GM23338 (cell line): ENCODE data around the gene VWCE. TPM values are rescaled to one million over a fixed set of nuclear protein-coding genes. Genes with fewer than 3 reads are reported as not detected.

Source experiments
- ATAC-seq: fragments of 200-7000 bp; cut with Tn5 transposase; 3 replicates; pipeline ENCODE4 v1.9.1; 2020
- DNase-seq: peaks from one replicate; pipeline ENCODE4 v3.0.0-alpha.2; 2015; ENCODE audit warnings: low spot score
- H2AFZ ChIP-seq: fragments of 200-600 bp; sonication (generic); 2 replicates; pipeline ENCODE4 v1.8.0; 2016; ENCODE audit warnings: antibody characterized with exemption, mild to moderate bottlenecking, moderate library complexity
- H3F3A ChIP-seq: fragments of 200-600 bp; sonication (generic); replicated peaks from 2 replicates; pipeline ENCODE4 v1.8.0; 2017; ENCODE audit warnings: antibody characterized with exemption, mixed run types, low read depth
- H3K27ac ChIP-seq: fragments of 200-600 bp; sonication (generic); 2 replicates; pipeline ENCODE4 v1.6.1; 2016; ENCODE audit warnings: low read depth
- H3K27me3 ChIP-seq: fragments of 200-600 bp; sonication (generic); 2 replicates; pipeline ENCODE4 v1.8.0; 2016; ENCODE audit warnings: mild to moderate bottlenecking, mixed run types, moderate library complexity; ENCODE audit not compliant: insufficient read depth
- H3K36me3 ChIP-seq: fragments of 200-600 bp; sonication (generic); 2 replicates; pipeline ENCODE4 v1.8.0; 2016; ENCODE audit warnings: mild to moderate bottlenecking; ENCODE audit not compliant: insufficient read depth
- H3K4me1 ChIP-seq: fragments of 200-600 bp; sonication (generic); 2 replicates; pipeline ENCODE4 v1.8.0; 2016; ENCODE audit warnings: mild to moderate bottlenecking, moderate library complexity; ENCODE audit not compliant: insufficient read depth
- H3K4me2 ChIP-seq: fragments of 200-600 bp; sonication (generic); 2 replicates; pipeline ENCODE4 v1.7.1; 2017; ENCODE audit warnings: mixed run types
- H3K4me3 ChIP-seq: fragments of 200-600 bp; sonication (generic); 2 replicates; pipeline ENCODE4 v1.6.1; 2016; ENCODE audit warnings: mixed run types
- H3K79me2 ChIP-seq: fragments of 200-600 bp; sonication (generic); replicated peaks from 2 replicates; pipeline ENCODE4 v1.8.0; 2017; ENCODE audit warnings: mild to moderate bottlenecking; ENCODE audit not compliant: insufficient read depth
- H3K9me2 ChIP-seq: fragments of 200-600 bp; sonication (generic); 2 replicates; pipeline ENCODE4 v1.8.0; 2017; ENCODE audit not compliant: insufficient read depth
- H4K20me1 ChIP-seq: fragments of 200-600 bp; sonication (generic); replicated peaks from 2 replicates; pipeline ENCODE4 v1.8.0; 2017; ENCODE audit warnings: mild to moderate bottlenecking; ENCODE audit not compliant: insufficient read depth
- H3K27ac Mint-ChIP-seq: 2 replicates; pipeline ENCODE4 v1.8.0; 2020; ENCODE audit warnings: inconsistent platforms, mild to moderate bottlenecking, moderate library complexity, mixed read lengths
- H3K27me3 Mint-ChIP-seq: 3 replicates; pipeline ENCODE4 v1.8.0; 2022; ENCODE audit warnings: low read depth, mild to moderate bottlenecking, moderate library complexity, mixed read lengths, inconsistent platforms; ENCODE audit not compliant: insufficient read depth, poor library complexity
- H3K36me3 Mint-ChIP-seq: 3 replicates; pipeline ENCODE4 v1.8.0; 2021; ENCODE audit warnings: low read depth, mild to moderate bottlenecking, inconsistent platforms, moderate library complexity, mixed read lengths
- H3K4me1 Mint-ChIP-seq: 3 replicates; pipeline ENCODE4 v1.8.0; 2020; ENCODE audit warnings: mild to moderate bottlenecking, inconsistent platforms, mixed read lengths
- H3K4me3 Mint-ChIP-seq: 3 replicates; pipeline ENCODE4 v1.8.0; 2021; ENCODE audit warnings: moderate library complexity, mild to moderate bottlenecking, inconsistent platforms, mixed read lengths
- H3K9me3 Mint-ChIP-seq: 3 replicates; pipeline ENCODE4 v1.8.0; 2020; ENCODE audit warnings: moderate library complexity, mild to moderate bottlenecking, inconsistent platforms, mixed read lengths
- EZH2 ChIP-seq: fragments of 200-600 bp; sonication (generic); IDR thresholded peaks from one replicate; pipeline ENCODE4 v1.8.0; 2017; ENCODE audit warnings: antibody characterized with exemption, mild to moderate bottlenecking, low read depth; ENCODE audit not compliant: unreplicated experiment
- EZH2phosphoT487 ChIP-seq: fragments of 200-600 bp; sonication (generic); IDR thresholded peaks from one replicate; pipeline ENCODE4 v1.8.1; 2018; ENCODE audit warnings: antibody characterized with exemption; ENCODE audit not compliant: unreplicated experiment
- POLR2AphosphoS5 ChIP-seq: IDR thresholded peaks from 2 replicates; pipeline ENCODE4 v1.6.1; 2016; ENCODE audit warnings: antibody characterized with exemption, low read depth
- STAT1 ChIP-seq: IDR thresholded peaks from one replicate; pipeline ENCODE4 v1.6.1; 2016; ENCODE audit warnings: antibody characterized with exemption; ENCODE audit not compliant: unreplicated experiment
- ZNF331 ChIP-seq: fragments of 250-450 bp; sonication (Bioruptor Pico); IDR thresholded peaks from 2 replicates; pipeline ENCODE4 v1.5.0; 2020; ENCODE audit warnings: low read depth, mild to moderate bottlenecking, moderate library complexity
- polyA plus RNA-seq: library from polyadenylated mRNA; unstranded; fragments of >200 nt; fragmentation: Nextera tagmentation; extraction: Ambion mirVana; gene quantifications from 2 replicates; pipeline ENCODE4 v1.2.1, GENCODE V29; 2016
- total RNA-seq: library from RNA; depleted of rRNA; stranded (reverse); fragments of >200 nt; shearing (Covaris generic); gene quantifications from 2 replicates; pipeline ENCODE4 v1.2.3, GENCODE V29; 2014
- TF ChIP-seq, protein P1 (sequence below): IDR thresholded peaks from one replicate; pipeline ENCODE4 v1.6.1; 2018; ENCODE audit warnings: antibody characterized with exemption; ENCODE audit not compliant: unreplicated experiment
- TF ChIP-seq, protein P2 (sequence below): fragments of 250-450 bp; sonication (Bioruptor Pico); IDR thresholded peaks from 2 replicates; pipeline ENCODE4 v1.5.0; 2020; ENCODE audit warnings: mild to moderate bottlenecking, moderate library complexity

The VWCE gene
- total and polyA plus RNA-seq, 2 experiments from 2014 or later, result 9.9 to 16.9 TPM

DNA sequence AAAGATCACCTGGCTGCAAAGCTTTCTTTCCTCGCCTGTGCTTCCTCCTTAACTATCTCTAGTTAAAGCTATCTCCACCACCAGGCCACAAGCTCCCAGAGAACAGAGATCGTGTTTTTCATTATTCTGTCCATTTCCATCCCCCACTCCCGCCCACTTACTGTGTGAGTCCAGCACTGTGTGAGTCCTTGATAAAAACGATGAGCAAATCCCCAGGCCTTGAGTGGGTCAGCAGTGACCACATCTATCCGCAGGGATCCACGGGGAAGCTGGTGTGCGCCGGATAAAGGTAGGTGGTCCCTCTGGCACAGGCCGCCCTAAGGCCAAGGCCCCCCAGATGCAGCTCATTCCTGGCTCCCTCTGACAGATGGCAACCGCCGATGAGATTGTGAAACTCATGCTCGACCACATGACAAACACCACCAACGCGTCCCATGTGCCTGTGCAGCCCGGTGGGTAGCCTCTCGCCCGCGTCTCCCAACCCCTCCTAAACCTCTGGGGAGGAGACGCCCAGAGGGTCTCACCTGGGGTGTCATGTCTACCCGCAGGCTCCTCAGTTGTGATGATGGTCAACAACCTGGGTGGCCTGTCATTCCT, 47.2 kb upstream of the VWCE start:
- Histone ChIP-seq H2AFZ (no peak overlapping the region), H3K27ac (no peak overlapping the region), H3K79me2 (no peaks in the 10 kb centered on the region), H3F3A (no peaks in the 10 kb centered on the region), H3K4me2 (no peak overlapping the region), H3K9me2 (no peaks in the 10 kb centered on the region), H3K27me3 (no peaks in the 10 kb centered on the region), H3K4me3 (no peak overlapping the region), H3K36me3 (no peaks in the 10 kb centered on the region), H4K20me1 (no peaks in the 10 kb centered on the region), H3K4me1 (no peaks in the 10 kb centered on the region)
- H3K9me3 Mint-ChIP-seq, result no peaks in the 10 kb centered on the region
- ATAC-seq, result no peak
- peaks cover 10% of the 10 kb centered on the region for H3K27me3 Mint-ChIP-seq
- H3K27ac Mint-ChIP-seq, result no peak overlapping the region
- DNase-seq, result no peak
- TF ChIP-seq EZH2 (no peak), ZNF331 (CRISPR knock-in tag) (no peak), STAT1 (no peak), EZH2phosphoT487 (no peak), POLR2AphosphoS5 (no peak)
- TF ChIP-seq, protein P1, sequence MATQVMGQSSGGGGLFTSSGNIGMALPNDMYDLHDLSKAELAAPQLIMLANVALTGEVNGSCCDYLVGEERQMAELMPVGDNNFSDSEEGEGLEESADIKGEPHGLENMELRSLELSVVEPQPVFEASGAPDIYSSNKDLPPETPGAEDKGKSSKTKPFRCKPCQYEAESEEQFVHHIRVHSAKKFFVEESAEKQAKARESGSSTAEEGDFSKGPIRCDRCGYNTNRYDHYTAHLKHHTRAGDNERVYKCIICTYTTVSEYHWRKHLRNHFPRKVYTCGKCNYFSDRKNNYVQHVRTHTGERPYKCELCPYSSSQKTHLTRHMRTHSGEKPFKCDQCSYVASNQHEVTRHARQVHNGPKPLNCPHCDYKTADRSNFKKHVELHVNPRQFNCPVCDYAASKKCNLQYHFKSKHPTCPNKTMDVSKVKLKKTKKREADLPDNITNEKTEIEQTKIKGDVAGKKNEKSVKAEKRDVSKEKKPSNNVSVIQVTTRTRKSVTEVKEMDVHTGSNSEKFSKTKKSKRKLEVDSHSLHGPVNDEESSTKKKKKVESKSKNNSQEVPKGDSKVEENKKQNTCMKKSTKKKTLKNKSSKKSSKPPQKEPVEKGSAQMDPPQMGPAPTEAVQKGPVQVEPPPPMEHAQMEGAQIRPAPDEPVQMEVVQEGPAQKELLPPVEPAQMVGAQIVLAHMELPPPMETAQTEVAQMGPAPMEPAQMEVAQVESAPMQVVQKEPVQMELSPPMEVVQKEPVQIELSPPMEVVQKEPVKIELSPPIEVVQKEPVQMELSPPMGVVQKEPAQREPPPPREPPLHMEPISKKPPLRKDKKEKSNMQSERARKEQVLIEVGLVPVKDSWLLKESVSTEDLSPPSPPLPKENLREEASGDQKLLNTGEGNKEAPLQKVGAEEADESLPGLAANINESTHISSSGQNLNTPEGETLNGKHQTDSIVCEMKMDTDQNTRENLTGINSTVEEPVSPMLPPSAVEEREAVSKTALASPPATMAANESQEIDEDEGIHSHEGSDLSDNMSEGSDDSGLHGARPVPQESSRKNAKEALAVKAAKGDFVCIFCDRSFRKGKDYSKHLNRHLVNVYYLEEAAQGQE, result no peak
- TF ChIP-seq, protein P2, sequence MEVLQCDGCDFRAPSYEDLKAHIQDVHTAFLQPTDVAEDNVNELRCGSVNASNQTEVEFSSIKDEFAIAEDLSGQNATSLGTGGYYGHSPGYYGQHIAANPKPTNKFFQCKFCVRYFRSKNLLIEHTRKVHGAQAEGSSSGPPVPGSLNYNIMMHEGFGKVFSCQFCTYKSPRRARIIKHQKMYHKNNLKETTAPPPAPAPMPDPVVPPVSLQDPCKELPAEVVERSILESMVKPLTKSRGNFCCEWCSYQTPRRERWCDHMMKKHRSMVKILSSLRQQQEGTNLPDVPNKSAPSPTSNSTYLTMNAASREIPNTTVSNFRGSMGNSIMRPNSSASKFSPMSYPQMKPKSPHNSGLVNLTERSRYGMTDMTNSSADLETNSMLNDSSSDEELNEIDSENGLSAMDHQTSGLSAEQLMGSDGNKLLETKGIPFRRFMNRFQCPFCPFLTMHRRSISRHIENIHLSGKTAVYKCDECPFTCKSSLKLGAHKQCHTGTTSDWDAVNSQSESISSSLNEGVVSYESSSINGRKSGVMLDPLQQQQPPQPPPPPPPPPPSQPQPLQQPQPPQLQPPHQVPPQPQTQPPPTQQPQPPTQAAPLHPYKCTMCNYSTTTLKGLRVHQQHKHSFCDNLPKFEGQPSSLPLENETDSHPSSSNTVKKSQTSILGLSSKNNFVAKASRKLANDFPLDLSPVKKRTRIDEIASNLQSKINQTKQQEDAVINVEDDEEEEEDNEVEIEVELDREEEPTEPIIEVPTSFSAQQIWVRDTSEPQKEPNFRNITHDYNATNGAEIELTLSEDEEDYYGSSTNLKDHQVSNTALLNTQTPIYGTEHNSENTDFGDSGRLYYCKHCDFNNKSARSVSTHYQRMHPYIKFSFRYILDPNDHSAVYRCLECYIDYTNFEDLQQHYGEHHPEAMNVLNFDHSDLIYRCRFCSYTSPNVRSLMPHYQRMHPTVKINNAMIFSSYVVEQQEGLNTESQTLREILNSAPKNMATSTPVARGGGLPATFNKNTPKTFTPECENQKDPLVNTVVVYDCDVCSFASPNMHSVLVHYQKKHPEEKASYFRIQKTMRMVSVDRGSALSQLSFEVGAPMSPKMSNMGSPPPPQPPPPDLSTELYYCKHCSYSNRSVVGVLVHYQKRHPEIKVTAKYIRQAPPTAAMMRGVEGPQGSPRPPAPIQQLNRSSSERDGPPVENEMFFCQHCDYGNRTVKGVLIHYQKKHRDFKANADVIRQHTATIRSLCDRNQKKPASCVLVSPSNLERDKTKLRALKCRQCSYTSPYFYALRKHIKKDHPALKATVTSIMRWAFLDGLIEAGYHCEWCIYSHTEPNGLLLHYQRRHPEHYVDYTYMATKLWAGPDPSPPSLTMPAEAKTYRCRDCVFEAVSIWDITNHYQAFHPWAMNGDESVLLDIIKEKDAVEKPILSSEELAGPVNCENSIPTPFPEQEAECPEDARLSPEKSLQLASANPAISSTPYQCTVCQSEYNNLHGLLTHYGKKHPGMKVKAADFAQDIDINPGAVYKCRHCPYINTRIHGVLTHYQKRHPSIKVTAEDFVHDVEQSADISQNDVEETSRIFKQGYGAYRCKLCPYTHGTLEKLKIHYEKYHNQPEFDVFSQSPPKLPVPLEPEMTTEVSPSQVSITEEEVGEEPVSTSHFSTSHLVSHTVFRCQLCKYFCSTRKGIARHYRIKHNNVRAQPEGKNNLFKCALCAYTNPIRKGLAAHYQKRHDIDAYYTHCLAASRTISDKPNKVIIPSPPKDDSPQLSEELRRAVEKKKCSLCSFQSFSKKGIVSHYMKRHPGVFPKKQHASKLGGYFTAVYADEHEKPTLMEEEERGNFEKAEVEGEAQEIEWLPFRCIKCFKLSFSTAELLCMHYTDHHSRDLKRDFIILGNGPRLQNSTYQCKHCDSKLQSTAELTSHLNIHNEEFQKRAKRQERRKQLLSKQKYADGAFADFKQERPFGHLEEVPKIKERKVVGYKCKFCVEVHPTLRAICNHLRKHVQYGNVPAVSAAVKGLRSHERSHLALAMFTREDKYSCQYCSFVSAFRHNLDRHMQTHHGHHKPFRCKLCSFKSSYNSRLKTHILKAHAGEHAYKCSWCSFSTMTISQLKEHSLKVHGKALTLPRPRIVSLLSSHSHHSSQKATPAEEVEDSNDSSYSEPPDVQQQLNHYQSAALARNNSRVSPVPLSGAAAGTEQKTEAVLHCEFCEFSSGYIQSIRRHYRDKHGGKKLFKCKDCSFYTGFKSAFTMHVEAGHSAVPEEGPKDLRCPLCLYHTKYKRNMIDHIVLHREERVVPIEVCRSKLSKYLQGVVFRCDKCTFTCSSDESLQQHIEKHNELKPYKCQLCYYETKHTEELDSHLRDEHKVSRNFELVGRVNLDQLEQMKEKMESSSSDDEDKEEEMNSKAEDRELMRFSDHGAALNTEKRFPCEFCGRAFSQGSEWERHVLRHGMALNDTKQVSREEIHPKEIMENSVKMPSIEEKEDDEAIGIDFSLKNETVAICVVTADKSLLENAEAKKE (CRISPR knock-in tag), result no peak
- H3K4me1 Mint-ChIP-seq, result peaks cover 2% of the 10 kb centered on the region; the same call in 2 of the 3 replicates
- H3K36me3 Mint-ChIP-seq, result peaks cover 12% of the 10 kb centered on the region; the same call in 2 of the 3 replicates
- no peak overlapping the region for H3K4me3 Mint-ChIP-seq
